Activated CD4-positive, alpha-beta T cell treated with anti-CD3 and anti-CD28 coated beads, Interleukin-2, amount 10 ng/mL, durations not matched to agents 24 days and 14 days (primary cell): ENCODE data around the gene LRRK2. TPM values are rescaled to one million over a fixed set of nuclear protein-coding genes. Genes with fewer than 3 reads are reported as not detected.
"Not testable (repeated sequence)": the region's sequence is repeated elsewhere in the genome, so short reads cannot be mapped to it uniquely, and the experiment has no call there.

ENCODE experiments used
- DNase-seq: peaks from one replicate; pipeline ENCODE4 v3.0.0; 2022
- H3K27ac Mint-ChIP-seq: one replicate; pipeline ENCODE4 v1.8.0; 2022; ENCODE audit warnings: mild to moderate bottlenecking, mixed read lengths
- H3K27me3 Mint-ChIP-seq: one replicate; pipeline ENCODE4 v1.8.0; 2022; ENCODE audit warnings: mixed read lengths
- H3K36me3 Mint-ChIP-seq: one replicate; pipeline ENCODE4 v1.8.0; 2022; ENCODE audit warnings: low read depth, mild to moderate bottlenecking, mixed read lengths
- H3K4me1 Mint-ChIP-seq: one replicate; pipeline ENCODE4 v1.8.0; 2021; ENCODE audit warnings: mixed read lengths
- H3K4me3 Mint-ChIP-seq: one replicate; pipeline ENCODE4 v1.8.0; 2022; ENCODE audit warnings: mild to moderate bottlenecking, moderate library complexity, mixed read lengths
- H3K9me3 Mint-ChIP-seq: one replicate; pipeline ENCODE4 v1.8.0; 2021; ENCODE audit warnings: mixed read lengths
- intact Hi-C: fragments of 100-400 bp; cut with micrococcal nuclease; formaldehyde crosslinking; loops from one replicate; pipeline ENCODE4 v1.15.1; 2023
- total RNA-seq: library from RNA; stranded (reverse); gene quantifications from 2 replicates; pipeline ENCODE4 v1.2.3, GENCODE V29; 2022

The LRRK2 gene
- total RNA-seq, 1 donor from 2014 or later, result not detected

DNA sequence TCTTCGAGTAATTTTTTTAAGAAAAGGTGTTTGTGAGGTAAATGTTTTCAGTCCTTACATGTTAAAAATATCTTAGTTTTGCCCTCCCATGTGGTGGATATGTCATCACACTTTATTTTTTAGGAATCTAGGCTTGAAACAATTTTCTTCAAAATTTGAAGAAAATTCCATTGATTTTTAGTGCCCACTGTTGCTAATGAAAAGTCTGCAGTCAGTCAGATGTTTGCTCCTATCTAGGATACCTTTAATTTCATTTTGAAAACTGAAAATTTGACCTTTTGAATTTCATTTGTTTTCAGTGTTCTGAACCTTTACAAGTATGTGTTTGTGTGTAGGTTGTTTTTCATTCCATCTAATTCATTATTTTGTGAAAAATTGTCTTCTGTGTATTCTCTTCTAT is 105.4 kb downstream of the LRRK2 start:
- Mint-ChIP-seq H3K9me3 (no peaks in the 10 kb centered on the region), H3K36me3 (no peaks in the 10 kb centered on the region), H3K4me3 (no peak overlapping the region), H3K27me3 (no peaks in the 10 kb centered on the region), H3K4me1 (no peaks in the 10 kb centered on the region), H3K27ac (no peak overlapping the region)
- intact Hi-C loops, result no loop called here
- no peak for DNase-seq

DNA sequence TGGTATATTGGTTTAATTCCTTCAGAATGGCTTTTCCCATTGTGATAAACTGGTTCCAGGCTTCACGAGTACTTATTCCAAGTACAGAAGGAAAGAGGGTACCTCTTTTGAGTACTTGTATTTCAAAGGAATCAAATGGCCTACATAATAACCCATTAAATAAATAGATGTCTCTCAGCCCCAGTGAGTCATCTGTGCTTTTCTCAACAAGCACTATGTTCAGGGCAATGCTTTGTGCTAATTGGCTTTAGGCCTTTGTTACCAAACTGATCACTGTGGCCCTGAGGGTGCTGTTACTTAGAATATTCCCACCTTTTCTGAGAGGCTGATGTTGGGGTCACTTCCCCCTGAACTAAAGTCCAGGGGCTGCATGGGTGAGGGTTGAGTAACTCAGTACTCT is 107.1 kb downstream of the LRRK2 start:
- no peak overlapping the region for H3K4me3 Mint-ChIP-seq
- H3K36me3 Mint-ChIP-seq, result no peaks in the 10 kb centered on the region
- intact Hi-C loops, result no loop called here
- no peaks in the 10 kb centered on the region for H3K9me3 Mint-ChIP-seq
- no peak for DNase-seq
- H3K4me1 Mint-ChIP-seq, result no peaks in the 10 kb centered on the region
- H3K27ac Mint-ChIP-seq, result no peak overlapping the region
- no peaks in the 10 kb centered on the region for H3K27me3 Mint-ChIP-seq

DNA sequence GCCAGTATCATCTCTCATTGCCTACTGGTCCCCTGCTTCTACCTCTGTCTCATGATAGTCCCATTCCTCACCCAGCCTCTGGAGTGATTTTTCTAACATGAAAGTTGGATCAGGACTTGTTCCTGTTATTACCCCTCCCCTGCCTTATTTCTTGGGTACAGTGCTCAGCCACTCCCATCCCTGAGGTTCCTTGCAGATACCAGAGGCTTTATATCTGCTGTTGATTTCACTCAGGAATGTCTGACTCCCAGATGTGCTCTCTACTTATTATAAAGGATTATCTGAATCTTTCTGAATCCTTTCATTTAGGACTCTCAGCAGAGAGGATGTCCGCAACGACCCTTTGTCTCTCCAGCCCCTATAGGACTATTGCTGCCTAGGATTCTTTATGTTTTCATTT is 111.2 kb downstream of the LRRK2 start:
- no peak overlapping the region for H3K27ac Mint-ChIP-seq
- H3K9me3 Mint-ChIP-seq, result no peaks in the 10 kb centered on the region
- H3K4me1 Mint-ChIP-seq, result no peaks in the 10 kb centered on the region
- intact Hi-C loops, result no loop called here
- H3K27me3 Mint-ChIP-seq, result no peaks in the 10 kb centered on the region
- H3K36me3 Mint-ChIP-seq, result no peaks in the 10 kb centered on the region
- no peak for DNase-seq
- H3K4me3 Mint-ChIP-seq, result no peak overlapping the region

DNA sequence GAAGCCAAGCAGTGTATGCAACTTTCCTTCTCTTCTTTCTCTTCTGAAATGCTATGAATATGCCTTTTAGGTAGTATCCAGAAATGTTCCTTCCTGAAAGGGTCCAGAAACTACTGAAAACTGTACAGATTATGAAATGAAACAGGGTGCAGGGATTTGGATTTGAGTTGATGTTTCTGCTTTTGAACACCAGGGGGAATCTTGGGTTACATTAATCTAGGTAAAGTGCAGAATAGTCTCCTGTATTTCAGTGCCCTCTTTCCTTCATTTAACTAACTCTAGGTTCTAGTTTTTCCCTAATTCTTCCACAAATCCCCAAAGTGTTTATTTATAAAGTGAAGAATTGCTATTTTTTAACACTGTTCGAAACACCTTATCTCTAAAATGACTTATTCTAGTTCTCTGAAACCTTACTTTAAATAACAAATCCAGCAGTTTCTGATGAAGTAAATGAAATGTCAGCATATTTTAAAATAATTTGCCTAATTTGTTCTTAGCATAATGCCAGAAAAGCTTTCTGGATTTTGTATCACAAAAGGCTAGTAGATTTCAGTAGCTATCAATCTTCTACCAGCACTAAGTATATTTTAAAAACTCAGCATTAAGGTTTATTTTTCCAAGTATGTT is 111.9 kb downstream of the LRRK2 start:
- DNase-seq, result no peak
- H3K36me3 Mint-ChIP-seq, result no peaks in the 10 kb centered on the region
- no peaks in the 10 kb centered on the region for H3K9me3 Mint-ChIP-seq
- H3K27ac Mint-ChIP-seq, result no peak overlapping the region
- H3K4me1 Mint-ChIP-seq, result no peaks in the 10 kb centered on the region
- H3K27me3 Mint-ChIP-seq, result no peaks in the 10 kb centered on the region
- intact Hi-C loops, result no loop called here
- no peak overlapping the region for H3K4me3 Mint-ChIP-seq

DNA sequence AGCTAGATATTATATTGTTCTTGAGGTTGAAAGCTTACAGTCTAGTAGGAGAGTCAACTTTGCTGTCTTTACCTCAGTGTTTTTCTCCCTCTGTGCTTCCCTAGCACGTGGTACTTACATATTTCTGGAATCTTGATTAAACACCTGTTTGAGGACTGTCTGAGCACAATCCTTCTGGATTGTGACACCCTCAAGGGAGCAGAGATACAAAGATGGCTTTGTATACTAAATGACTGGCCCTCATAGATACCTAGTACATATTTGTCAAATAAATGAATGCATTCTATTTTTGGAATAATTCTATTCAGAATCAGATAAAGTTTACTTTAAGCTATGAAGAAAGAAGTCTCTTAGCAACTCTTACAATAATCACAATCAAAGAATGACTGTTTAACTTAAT is 113.3 kb downstream of the LRRK2 start:
- H3K4me1 Mint-ChIP-seq, result no peaks in the 10 kb centered on the region
- H3K27ac Mint-ChIP-seq, result no peak overlapping the region
- H3K9me3 Mint-ChIP-seq, result no peaks in the 10 kb centered on the region
- no peaks in the 10 kb centered on the region for H3K36me3 Mint-ChIP-seq
- DNase-seq, result no peak
- H3K27me3 Mint-ChIP-seq, result no peaks in the 10 kb centered on the region
- intact Hi-C loops, result no loop called here
- no peak overlapping the region for H3K4me3 Mint-ChIP-seq

DNA sequence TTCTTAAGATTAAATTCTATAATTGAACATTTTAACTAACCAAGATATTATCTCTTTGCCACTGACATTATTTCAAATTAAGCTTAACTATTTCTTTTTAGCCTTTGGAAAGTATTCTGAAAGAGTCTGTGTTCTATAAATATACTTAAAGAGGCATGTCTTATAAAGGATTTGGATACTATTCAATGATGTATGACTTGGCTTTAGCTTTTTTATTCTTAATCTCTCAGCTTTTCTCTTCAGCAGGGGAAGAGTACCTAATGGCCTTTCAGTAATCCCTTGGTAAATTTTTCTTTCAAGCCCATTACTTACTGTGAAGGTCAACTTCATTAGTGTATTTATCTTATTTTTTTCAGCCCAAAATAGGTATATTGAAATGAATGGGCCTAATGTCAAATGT is 113.8 kb downstream of the LRRK2 start:
- no peak overlapping the region for H3K27ac Mint-ChIP-seq
- no peak overlapping the region for H3K4me3 Mint-ChIP-seq
- no peaks in the 10 kb centered on the region for H3K9me3 Mint-ChIP-seq
- no peak for DNase-seq
- intact Hi-C loops, result no loop called here
- H3K36me3 Mint-ChIP-seq, result no peaks in the 10 kb centered on the region
- no peaks in the 10 kb centered on the region for H3K27me3 Mint-ChIP-seq
- no peaks in the 10 kb centered on the region for H3K4me1 Mint-ChIP-seq

DNA sequence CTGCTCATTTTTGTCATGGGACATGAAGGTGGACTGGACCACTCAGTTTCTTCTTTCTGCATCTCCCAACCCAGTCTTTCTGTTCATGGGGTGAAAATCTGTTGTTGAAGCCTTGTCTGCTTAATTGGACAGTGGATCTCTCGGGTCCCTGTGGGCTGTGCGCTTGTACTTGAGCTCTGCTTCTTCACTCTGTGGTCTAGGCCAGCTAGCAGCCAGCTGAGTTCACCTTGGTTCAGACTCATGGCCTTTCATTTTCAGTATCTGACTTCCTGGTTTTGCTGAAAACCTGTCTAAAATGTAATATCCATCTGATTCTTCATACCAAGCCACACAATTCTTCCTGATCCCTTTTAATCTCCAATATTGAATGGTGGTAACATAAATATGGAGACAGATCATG is 117.2 kb downstream of the LRRK2 start:
- no peaks in the 10 kb centered on the region for H3K9me3 Mint-ChIP-seq
- no peaks in the 10 kb centered on the region for H3K36me3 Mint-ChIP-seq
- no peaks in the 10 kb centered on the region for H3K27me3 Mint-ChIP-seq
- no peak overlapping the region for H3K4me3 Mint-ChIP-seq
- H3K4me1 Mint-ChIP-seq, result no peaks in the 10 kb centered on the region
- intact Hi-C loops, result no loop called here
- DNase-seq, result no peak
- H3K27ac Mint-ChIP-seq, result no peak overlapping the region

DNA sequence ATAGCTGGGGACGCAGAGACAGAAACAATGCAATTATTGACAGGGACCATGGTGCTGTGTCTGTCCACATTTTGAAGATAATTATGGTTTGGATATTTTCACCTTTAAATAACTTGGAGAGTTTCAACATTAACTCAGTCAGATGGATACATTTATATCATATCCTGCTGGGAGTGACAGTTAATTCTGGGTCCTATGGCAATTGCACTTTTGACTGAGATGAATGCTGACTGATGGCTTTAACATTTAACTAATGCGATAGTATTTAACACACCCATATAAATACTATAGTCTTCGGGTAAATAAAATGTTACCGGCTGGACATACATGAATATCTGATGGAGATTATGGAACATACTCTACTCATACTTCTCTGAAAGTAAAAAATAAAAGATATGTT is 118.3 kb downstream of the LRRK2 start:
- Mint-ChIP-seq H3K27me3 (no peaks in the 10 kb centered on the region), H3K36me3 (no peaks in the 10 kb centered on the region), H3K4me1 (no peaks in the 10 kb centered on the region), H3K27ac (no peak overlapping the region), H3K4me3 (no peak overlapping the region), H3K9me3 (no peaks in the 10 kb centered on the region)
- no peak for DNase-seq
- intact Hi-C loops, result no loop called here

DNA sequence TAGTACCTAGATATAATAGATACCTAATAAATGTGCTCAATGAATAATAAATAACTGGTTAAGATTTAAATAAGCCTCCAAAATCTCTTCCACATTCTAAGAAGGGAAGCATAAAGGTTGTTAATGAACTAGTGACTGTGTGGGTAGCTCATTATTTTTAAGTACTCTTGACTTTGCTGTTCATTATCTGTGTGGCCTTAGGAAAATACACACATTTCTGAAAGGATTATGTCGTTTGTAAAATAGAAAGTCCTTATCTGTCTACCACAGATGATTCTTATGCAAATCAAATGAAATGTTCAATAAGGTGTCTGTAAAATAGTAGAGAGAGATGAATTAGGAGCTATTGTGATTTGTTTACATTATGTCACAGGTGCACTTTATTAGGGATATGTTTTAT is 119.5 kb downstream of the LRRK2 start:
- no peak for DNase-seq
- Mint-ChIP-seq H3K27ac (no peak overlapping the region), H3K27me3 (no peaks in the 10 kb centered on the region), H3K4me3 (no peak overlapping the region), H3K36me3 (no peaks in the 10 kb centered on the region), H3K9me3 (no peaks in the 10 kb centered on the region), H3K4me1 (no peaks in the 10 kb centered on the region)
- intact Hi-C loops, result no loop called here

DNA sequence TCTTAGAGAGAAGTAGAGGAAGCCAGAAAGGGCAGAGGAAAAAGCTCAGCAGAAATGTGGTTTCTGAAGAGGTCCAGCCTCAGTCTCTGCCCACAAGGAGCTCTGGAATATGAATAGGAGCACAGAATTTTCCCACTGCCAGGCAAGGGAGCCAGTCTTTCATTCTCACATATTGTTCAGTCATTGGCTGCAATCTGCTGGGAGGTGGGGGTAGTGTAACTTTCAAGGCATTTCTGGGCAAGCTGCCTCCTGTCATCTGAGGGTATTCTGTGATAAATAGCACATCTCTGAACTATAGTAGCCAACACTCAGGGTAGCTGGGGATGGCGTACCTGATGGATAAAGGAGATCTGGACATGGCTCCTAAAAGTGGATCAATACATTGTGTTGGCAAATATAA is 127.2 kb downstream of the LRRK2 start:
- H3K27me3 Mint-ChIP-seq, result no peaks in the 10 kb centered on the region
- no peak for DNase-seq
- H3K27ac Mint-ChIP-seq, result no peak overlapping the region
- H3K36me3 Mint-ChIP-seq, result no peaks in the 10 kb centered on the region
- no peaks in the 10 kb centered on the region for H3K4me1 Mint-ChIP-seq
- intact Hi-C loops, result no loop called here
- no peak overlapping the region for H3K4me3 Mint-ChIP-seq
- H3K9me3 Mint-ChIP-seq, result no peaks in the 10 kb centered on the region

DNA sequence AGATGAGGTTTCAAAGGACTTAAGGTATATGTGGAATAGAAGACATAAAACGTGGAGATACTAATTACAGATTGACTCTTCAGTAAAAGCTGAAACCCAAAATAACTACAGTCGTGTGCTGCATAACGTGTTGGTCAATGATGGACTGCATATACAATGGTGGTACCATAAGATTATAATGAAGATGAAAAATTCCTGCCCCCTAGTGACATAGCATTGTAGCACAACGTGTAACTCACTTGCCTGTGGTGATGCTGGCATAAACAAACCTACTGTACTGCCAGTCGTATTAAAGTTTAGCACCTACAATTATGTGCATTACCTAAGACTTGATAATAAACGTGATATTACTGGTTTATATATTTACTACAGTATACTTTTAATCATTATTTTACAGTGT is 150.3 kb downstream of the LRRK2 start:
- Mint-ChIP-seq H3K4me3 (no peak overlapping the region), H3K27me3 (no peaks in the 10 kb centered on the region), H3K4me1 (no peaks in the 10 kb centered on the region), H3K36me3 (no peaks in the 10 kb centered on the region), H3K27ac (no peak overlapping the region), H3K9me3 (no peaks in the 10 kb centered on the region)
- no peak for DNase-seq
- intact Hi-C loops, result no loop called here

DNA sequence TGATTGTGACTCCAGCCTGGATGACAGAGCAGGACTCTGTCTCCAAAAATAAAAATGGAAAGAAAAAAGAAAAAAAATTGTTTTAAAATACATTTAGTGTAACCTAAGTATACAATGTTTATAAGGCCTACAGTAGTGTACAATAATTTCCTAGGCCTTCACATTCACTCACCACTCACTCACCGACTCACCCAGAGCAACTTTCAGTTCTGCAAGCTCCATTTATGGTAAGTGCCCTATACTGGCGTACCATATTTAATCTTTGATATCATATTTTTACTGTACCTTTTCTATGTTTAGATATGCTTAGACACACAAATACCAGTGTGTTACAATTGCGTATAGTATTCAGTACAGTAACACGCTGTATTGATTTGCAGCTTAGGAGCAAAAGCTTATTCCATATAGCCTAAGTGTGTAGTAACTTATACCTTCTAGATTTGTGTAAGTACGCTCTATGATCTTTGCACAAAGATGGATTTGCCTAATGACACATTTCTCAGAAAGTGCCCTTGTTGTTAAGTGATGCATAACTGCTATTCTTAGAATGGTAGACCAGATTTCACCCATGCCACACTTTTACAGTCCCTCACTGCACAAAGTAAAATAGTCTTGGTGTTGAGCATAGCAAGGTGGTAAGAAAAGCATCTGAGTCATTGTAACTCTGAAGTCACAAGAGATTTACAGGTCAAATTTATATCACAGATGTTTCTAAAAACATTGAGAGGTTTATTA is 151.9 kb downstream of the LRRK2 start:
- Mint-ChIP-seq H3K27me3 (no peaks in the 10 kb centered on the region), H3K9me3 (no peaks in the 10 kb centered on the region), H3K36me3 (no peaks in the 10 kb centered on the region), H3K27ac (no peak overlapping the region), H3K4me1 (no peaks in the 10 kb centered on the region), H3K4me3 (no peak overlapping the region)
- intact Hi-C loops, result no loop called here
- no peak for DNase-seq

DNA sequence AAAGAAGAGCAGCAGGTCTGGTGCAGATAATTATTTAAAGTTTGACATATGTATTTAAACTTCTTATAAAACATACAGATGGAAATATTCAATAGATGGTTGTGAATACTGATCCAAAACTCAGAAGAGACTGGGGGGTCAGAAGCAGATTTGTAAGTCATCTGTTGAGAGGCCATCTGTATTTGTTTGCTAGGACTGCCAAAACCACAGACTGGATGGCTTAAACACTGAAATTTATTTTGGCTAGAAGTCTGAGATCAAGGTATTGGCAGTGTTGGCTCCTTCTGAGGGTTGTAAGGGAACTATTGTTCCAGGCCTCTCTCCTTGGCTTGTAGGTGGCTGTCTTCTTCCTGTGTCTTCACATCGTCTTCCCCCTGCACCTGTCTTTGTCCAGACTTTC is 153.9 kb downstream of the LRRK2 start:
- Mint-ChIP-seq H3K27ac (no peak overlapping the region), H3K36me3 (no peaks in the 10 kb centered on the region), H3K27me3 (no peaks in the 10 kb centered on the region), H3K4me1 (no peaks in the 10 kb centered on the region), H3K4me3 (no peak overlapping the region), H3K9me3 (no peaks in the 10 kb centered on the region)
- intact Hi-C loops, result no loop called here
- no peak for DNase-seq

DNA sequence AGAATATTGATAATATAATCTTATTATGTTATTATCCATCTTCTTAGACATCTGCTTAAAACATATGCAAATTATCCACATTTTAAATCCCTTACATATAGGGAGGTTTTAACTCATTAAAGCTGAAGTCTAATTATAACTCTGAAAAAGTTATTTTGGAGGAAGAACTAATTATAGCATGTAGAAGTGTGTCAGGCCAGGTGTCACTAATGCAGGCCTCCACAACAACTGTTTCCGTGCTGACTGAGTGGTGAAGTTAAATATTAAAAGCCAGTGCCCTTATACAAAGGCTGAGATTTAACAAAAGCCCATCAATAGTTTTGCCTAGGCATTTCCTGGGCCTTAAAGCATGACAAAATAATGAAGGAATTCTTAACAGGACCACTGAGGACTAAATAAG is 157.4 kb downstream of the LRRK2 start:
- H3K4me1 Mint-ChIP-seq, result no peaks in the 10 kb centered on the region
- no peak overlapping the region for H3K27ac Mint-ChIP-seq
- intact Hi-C loops, result no loop called here
- no peak overlapping the region for H3K4me3 Mint-ChIP-seq
- no peaks in the 10 kb centered on the region for H3K27me3 Mint-ChIP-seq
- no peaks in the 10 kb centered on the region for H3K9me3 Mint-ChIP-seq
- DNase-seq, result no peak
- H3K36me3 Mint-ChIP-seq, result no peaks in the 10 kb centered on the region

DNA sequence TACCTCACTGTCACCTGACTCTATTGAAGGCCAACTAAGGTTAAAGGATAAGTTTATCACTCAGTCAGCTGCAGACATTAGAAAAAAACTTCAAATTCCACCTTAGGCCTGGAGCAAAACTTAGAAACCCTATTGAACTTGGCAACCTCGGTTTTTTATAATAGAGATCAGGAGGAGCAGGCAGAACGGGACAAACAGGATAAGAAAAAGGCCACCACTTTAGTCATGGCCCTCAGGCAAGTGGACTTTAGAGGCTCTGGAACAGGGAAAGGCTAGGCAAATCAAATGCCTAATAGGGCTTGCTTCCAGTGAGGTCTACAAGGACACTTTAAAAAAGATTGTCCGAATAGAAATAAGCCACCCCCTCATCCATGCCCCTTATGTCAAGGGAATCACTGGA is 162.5 kb downstream of the LRRK2 start:
- H3K36me3 Mint-ChIP-seq, H3K27me3 Mint-ChIP-seq, H3K27ac Mint-ChIP-seq, DNase-seq, H3K9me3 Mint-ChIP-seq, H3K4me1 Mint-ChIP-seq, H3K4me3 Mint-ChIP-seq, intact Hi-C loops: not testable (repeated sequence)
